ENCODE data around the gene ATP2A2.
"Not testable (repeated sequence)": the region's sequence is repeated elsewhere in the genome, so short reads cannot be mapped to it uniquely, and the experiment has no call there.

The ATP2A2 gene

DNA sequence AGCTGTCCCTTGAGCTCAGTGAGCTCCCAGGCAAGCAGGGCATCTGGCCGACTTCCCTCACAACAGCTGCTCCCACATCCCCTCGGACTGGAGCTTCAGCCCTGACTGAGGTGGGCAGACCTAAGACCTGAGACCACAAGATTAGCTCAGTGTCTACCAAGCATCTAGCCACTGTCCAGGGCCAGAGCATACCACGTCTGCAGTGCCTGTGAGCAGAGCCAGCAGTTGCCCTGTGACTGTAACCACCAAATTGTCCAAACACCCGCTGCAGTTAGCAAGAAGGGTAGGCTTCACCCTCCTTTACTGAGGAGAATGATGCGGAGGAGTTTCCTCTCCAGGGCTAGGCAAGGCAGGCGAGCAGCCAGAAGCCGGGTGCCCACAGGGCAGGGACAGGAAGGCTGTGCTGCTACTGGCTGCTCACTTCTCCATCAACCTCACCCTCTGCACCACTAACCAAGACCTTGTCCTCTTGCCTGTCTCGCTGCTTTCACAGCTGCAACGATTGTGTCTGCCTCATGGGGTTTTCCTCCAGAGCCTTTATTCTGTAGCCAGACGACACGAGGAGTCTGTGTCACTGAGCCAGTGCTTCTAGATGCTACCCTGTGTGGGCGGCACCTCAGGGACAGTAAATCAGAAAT lies 68.6 kb downstream of the ATP2A2 start:
- TF ChIP-seq, protein P1, sequence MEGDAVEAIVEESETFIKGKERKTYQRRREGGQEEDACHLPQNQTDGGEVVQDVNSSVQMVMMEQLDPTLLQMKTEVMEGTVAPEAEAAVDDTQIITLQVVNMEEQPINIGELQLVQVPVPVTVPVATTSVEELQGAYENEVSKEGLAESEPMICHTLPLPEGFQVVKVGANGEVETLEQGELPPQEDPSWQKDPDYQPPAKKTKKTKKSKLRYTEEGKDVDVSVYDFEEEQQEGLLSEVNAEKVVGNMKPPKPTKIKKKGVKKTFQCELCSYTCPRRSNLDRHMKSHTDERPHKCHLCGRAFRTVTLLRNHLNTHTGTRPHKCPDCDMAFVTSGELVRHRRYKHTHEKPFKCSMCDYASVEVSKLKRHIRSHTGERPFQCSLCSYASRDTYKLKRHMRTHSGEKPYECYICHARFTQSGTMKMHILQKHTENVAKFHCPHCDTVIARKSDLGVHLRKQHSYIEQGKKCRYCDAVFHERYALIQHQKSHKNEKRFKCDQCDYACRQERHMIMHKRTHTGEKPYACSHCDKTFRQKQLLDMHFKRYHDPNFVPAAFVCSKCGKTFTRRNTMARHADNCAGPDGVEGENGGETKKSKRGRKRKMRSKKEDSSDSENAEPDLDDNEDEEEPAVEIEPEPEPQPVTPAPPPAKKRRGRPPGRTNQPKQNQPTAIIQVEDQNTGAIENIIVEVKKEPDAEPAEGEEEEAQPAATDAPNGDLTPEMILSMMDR (conservative IDR thresholded peaks at IDR 0.05) = no peak
- H3K27ac ChIP-seq = peak overlapping the region; percentile 10; the same call in 1 of the 2 replicates

DNA sequence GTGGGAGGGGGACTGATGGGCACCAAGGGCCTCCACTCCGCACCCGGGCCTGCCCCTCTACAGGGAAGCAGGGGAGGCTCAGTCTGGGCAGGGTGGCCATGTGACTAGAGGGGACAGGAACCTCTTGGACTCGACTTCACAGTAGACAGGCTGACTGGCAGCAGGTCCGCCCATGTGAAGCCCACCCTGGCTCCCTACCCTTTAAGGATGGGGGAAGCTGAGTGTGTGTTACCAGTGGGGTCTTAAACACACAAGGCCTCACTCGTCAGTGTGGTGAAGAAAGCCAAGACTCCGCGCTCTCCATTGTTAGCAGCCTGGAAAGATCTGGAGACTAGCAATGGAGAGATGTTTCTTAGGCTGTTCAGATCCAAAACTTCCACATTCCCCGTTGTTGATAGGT lies 70.1 kb downstream of the ATP2A2 start:
- H3K27ac ChIP-seq = no peak overlapping the region
- TF ChIP-seq, protein P1 (conservative IDR thresholded peaks at IDR 0.05) = no peak

DNA sequence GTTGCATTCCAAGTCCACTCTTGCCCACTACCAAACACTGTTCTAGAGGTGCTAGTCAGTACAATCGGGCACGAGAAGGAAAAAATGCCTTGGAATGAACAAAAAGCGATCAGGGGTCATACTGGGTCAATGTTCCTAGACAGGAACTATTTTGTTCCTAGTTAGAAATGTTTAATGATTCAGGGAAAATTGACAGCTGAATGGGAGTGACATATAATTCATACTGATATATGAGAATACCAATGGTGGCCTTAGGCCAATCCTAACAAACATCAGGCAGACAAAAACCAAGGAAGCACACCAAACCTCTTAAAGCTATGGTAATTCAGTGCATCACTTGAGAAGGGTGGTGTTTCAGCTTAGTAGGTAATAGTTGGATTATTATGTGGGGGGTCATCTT lies 71.4 kb downstream of the ATP2A2 start:
- TF ChIP-seq, protein P1 (conservative IDR thresholded peaks at IDR 0.05) = no peak
- H3K27ac ChIP-seq = no peak overlapping the region

DNA sequence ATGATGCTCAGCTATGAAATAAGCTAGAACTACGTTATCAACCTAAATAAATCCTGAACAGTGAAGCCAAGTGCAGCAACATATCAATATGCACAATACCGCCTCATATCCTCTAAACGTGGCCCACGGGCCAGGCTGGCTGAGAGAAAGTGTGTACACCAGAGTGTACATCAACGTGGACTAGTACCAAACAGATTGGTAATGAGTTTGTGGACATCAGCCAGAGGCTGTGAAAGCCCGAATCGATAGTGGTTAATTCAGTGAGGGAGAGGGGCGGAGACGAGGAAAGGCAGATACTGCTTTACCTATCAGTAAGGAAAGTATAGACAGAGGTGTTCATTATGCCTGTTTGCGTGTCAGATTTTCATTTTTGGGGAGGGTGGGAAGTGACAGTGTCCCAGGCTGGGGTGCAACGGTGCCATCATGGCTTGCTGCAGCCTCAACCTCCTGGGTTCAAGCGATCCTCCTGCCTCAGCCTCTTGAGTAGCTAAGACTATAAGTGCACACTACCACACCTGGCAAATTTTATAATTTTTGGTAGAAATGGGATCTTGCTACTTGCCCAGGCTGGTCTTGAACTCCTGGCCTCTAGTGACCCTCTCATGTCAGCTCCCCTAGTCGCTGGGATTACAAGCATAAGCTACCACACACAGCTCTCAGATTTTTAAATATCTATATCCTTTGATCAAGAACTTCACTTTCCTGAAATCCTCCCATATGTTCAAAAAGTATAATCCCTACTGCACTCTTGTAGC lies 72.3 kb downstream of the ATP2A2 start:
- TF ChIP-seq, protein P1 (conservative IDR thresholded peaks at IDR 0.05) = no peak
- no peak overlapping the region for H3K27ac ChIP-seq

DNA sequence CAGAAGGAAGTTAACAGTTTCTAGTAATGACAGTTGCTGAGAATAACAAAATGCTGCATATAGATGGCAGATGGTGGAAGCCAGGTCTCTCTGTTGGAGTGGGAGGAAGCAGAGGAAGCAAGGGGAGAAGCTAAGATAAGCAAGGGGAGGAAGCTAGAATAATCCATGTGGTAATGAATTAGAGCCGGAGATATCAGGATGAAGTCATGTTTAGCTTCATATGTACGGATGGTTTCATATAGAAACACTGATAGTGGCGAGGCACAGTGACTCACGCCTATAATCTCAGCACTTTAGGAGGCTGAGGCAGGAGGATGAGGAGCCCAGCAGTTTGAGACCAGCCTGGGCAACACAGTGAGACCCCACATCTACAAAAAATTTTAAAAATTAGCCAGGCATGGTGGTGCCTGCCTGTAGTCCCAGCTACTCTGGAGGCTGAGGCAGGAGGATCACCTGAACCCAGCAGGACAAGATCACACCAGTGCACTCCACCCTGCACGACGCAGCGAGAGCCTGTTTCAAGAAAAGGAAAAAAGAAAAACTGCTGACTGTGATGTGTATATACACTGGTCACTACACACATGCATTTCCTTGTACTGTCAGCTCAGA lies 73.2 kb downstream of the ATP2A2 start:
- no peak overlapping the region for H3K27ac ChIP-seq

DNA sequence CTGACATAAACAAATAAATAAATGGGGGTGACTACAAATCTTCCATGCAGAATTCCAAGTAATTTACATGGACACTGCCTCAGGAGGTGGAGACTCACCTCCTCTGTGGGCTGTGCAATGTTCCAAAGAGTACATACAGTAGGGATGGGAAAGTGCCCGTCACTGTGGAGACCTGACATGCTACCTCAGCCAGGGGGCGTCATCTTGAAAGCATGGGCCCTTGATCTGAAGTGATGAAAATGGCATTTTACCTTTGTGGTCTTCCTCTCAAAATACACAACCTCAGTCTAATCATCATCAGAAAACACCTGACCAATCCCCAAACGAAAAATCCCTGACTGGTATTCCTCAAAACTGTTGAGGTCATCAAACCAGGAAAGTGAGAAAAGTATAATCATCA lies 74.0 kb downstream of the ATP2A2 start:
- TF ChIP-seq, protein P1 (conservative IDR thresholded peaks at IDR 0.05) = peak; percentile 15; the same call in 1 of the 2 replicates
- H3K27ac ChIP-seq = no peak overlapping the region

More for the DNA sequence above, 73.2 kb downstream of the ATP2A2 start:
- TF ChIP-seq, protein P1 (conservative IDR thresholded peaks at IDR 0.05) = no peak

DNA sequence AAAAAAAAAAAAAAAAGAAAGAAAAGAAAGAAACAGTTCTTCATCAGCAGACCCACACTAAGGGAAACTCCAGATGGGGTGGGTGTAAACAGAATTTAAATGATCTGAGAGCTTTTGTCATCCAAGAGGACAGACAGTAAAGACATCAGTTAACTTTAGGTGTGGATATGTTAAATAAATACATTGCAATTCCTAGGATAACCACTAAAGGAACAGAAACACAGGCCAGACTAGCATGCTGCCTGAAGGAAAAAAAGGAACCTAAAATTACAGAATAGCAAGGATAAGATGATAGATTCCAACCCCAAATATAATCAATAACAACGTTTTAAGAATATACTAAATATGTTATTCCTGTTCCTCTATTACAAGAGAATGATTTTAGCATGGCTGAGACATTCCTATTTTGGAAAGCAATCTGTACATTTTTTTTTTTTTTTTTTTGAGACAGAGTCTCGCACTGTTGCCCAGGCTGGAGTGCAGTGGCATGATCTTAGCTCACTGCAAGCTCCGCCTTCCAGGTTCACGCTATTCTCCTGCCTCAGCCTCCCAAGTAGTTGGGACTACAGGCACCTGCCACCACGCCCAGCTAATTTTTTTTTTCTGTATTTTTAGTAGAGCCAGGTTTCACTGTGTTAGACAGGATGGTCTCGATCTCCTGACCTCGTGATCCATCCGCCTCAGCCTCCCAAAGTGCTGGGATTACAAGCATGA lies 77.5 kb downstream of the ATP2A2 start:
- TF ChIP-seq, protein P1 (conservative IDR thresholded peaks at IDR 0.05) = peak; percentile 58

More for the DNA sequence above, 77.5 kb downstream of the ATP2A2 start:
- not testable (repeated sequence) for H3K27ac ChIP-seq
